GM21423 (cell line): Measurements from ENCODE around the gene TRIM25.

Experiments
- ATAC-seq: cut with Tn5 transposase; IDR thresholded peaks from one replicate; pipeline ENCODE4 v1.9.1; 2021; ENCODE audit warnings: mild to moderate bottlenecking, moderate library complexity; ENCODE audit not compliant: unreplicated experiment

Gene TRIM25

DNA sequence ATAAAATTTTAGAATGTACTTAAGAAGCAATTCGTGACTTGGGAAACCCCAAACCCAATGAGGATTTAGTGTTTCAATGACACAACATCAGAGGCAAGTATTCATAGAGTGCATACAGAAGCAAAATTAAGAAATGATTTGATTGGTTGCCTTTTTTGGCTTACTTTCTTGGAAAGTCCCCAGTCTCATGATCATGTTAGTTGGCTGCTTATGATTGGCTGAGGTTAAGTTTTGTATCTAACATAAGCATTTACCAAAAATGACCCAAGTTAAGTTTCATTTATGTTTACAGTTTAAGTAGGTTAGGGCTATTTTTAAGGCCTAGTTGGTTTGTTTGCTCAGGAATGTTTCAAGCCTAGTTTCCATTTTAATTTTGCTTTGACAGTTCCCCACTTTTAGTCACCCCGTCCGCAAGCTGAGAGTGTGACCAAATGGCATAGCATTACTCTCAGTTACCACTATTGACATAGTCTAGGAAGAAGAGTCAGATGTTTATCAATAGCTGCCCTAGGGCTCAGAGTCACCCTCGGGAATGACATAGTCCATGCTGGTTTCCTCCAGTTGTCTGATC, 43.7 kb downstream of the TRIM25 start:
- no peak for ATAC-seq

DNA sequence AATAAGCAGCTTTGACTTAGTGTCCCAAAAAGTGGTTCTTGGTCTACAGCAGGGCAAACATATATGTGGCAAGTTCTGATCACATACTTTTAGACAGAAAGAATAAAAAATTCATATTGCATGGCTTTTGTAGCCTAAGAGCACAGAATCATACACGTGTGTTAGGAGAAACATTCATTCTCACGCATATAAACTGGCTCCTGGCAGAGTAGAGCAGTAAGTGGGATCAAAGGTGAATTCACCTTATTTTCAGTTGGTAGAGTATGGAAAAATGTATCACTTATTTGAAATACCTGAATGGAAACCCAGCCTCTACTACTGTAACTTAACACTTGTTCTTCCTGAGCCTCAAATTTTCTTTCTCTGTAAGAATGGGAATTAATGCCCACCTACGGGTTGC, 45.1 kb downstream of the TRIM25 start:
- ATAC-seq, result no peak

DNA sequence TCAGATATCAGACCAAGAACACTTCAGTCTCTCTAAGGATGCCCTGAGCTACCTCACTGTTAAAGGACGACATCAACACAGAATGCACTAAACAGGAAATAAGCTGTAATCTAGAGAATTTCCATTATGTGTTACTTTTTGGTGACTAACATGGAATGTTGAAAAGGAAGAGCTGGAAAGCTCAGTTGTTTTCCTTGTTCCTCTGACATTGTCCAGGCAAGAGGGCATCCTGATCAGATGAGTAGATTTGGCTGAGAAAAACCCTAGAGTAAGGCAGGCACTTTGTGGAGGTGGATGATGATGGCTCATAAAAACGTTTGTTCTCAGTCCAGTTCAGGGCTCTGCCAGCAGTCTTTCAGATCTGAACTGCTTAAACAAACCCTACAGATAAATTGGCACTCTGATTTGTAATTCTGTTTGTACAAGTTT, 45.9 kb downstream of the TRIM25 start:
- ATAC-seq, result no peak

DNA sequence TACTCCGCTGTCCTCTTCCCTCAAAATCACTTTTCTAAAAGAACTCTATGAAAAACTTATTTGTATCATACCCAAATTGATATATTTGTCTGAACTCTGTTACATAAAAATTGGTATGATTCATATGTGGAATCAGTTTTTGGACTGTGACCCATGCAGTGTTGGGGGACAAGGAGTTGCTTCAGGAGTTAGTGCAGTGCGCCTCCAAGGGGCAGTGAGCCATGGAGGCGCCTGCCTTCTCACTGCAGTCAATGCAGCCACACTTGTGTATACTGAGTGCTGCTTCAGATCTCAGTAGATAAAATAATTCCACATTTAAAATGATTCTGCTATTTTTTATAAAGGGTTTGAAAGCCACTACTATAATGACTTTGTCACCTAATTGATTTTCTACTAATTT, 47.4 kb downstream of the TRIM25 start:
- ATAC-seq, result no peak

DNA sequence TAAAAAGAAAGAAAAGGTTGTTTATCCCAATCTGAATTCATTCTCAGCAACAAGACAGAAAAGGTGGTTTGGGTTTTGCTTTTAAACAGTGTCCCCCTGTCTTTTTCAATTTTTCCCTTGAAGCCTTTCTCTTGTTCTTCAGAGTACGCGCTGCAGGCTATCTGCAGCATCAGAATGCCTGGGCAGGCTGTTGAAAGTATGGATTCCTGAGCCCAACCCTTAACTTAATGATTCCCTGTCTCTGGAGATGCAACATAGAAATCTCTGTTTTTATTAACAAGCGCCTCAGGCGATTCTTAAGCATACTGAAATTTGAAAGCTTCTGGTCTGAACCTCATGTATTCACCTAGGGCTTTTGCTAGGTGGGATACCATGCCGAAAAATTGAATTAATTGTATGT, 47.8 kb downstream of the TRIM25 start:
- ATAC-seq, result no peak

DNA sequence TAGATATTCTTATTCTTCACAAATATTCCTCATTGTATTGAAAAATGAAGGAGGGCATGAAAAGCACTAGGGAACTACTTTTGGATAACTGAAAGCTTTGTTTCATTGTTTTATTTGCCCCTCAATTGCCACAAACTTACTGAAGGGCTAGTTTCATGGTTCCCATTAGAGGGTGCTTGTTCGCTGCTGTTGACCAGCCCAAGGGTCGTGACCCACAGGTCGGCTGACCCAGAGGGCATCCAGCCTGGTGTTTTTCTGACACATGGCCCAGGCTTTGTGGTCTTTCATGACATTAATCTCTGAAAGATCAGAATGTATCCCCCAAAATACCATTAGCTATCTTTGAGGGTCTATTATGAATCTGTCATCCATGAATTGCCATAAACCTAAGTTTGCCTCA, 49.9 kb downstream of the TRIM25 start:
- no peak for ATAC-seq

DNA sequence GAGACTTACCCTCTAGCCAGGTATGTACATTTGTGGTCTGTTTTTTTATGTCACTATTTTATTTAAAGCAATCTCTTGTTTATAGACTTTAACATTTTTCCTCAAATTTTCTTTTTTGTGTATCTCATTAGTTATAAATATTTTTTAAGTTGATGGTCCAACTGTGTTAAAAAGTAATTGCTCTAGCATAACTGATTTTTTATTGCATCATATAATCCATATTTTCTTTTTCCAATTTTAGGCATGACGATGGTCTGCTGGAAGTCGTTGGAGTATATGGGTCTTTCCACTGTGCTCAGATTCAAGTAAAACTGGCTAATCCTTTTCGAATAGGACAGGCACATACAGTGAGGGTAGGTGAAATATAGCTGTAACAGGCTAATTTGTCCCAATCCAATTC, 52.0 kb downstream of the TRIM25 start:
- no peak for ATAC-seq

DNA sequence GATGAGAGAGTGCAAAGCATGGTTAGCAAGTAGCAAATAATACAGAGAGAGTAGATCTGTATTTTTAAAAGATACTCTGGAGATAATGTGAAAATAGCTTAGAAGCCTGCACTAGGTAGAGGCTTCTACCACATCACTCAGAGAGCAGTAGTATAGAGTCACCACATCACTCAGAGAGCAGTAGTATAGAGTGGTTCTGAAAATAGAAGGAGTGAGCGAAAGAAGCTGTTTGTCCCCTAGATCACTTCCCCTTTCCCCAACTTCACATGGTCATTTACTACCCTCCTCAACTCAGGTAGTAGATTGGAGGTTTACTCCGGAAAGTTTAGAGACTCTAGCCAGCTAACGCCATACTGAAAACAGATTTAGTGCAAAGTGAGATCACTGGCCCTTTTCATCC, 62.8 kb downstream of the TRIM25 start:
- ATAC-seq, result no peak

DNA sequence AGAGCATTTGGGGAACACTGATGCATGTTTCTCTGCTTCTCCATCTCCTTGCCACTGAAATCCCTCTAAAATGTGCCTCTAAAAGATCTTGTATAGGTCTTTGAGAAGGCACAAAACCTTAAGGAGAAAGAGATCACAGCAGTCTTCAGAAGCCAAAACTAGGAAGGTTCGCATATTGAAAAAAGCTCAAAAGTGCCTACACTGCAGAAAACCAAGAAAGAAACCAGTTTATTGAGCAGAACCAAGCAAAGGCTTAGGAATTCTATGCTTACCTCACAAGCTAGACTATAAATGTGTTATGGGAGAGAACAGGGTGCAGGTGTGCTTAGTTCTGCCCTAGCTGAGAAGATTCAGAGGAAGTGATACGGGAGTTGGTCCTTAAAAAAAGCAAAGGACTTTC, 63.3 kb downstream of the TRIM25 start:
- no peak for ATAC-seq

DNA sequence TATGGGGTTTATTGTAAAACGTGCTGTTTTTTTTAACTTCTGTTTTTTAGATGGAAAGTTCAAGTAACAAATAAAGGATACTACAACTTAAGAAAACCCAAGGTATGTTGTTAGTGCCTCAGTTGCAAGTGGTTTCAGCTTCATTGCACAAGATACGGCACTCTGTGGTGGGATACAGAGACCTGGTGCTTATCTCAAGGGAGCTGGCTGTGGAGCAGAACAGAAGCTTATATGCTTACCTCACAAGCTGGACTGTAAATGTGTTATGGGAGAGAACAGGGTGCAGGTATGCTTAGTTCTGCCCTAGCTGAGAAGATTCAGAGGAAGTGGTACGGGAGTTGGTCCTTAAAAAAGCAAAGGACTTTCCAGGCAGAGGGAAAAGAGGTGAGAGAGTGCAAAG, 64.7 kb downstream of the TRIM25 start:
- ATAC-seq, result no peak

DNA sequence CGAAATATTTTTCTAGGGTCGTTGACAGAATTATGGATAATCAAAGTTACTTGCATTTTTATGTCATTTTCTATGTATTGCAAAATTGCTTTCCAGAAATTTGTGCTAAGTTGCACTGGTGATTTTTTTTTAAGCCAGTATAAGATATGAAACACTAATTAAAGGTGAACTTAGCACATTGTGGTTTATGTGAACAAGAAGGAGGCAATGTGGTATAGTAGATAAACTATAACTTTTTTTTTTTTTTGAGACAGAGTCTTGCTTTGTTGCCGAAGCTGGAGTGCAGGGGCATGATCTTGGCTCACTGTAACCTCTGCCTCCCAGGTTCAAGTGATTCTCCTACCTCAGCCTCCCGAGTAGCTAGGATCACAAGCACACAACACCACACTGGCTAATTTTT, 66.7 kb downstream of the TRIM25 start:
- ATAC-seq, result no peak

DNA sequence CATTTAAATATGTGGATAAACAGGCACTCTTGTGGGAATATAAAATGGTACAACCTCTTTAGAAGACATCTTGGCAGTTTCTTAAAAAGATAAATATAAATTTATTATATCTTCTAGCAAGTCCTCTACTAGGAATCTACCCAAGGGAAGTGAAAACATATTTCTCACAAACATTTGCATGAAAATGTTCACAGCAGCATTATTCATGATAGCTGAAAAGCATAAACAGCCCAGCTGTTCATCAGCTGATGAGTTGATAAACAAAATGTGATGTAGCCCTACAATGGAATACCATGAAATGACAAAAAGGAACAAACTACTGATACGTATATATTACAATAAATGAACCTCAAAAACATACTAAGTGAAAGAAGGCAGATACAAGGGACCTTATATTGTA, 67.9 kb downstream of the TRIM25 start:
- ATAC-seq, result no peak

DNA sequence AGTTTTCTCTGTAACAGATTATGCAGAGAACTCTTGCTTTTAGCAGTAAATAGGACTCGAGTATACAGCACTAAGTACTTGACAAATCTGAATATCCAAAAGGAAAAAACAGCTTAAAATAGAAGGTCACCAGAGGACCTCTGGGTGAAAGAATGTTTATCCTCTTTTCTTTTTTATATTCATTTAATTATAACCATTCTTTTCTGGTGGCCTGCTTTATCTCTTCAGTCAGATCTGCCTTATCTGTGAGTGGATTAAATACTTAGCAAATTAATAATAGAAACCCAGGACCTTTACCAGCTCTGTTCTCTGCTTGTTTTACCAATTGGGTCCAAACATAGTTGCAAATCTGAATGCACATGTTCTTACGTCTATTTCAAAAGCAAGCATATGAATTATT, 71.3 kb downstream of the TRIM25 start:
- no peak for ATAC-seq

DNA sequence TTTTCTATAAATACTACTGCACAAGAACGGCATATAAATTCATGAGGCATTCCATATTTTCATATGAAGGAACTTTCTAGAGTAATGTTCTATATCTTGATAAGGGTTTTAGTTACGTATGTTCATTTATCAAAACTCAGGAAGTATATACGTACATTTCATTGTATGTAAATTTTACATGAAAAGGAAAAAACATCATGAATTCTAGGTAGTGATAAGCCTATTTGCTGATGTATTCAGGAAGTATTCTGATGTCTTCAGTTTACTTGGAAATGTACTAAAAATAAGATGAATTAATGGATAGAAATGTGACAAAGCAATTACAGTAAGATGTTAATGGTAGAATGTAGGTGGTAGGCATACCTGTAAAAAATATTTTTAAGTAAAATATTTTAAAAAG, 75.2 kb downstream of the TRIM25 start:
- ATAC-seq, result no peak
